HG03457 (cell line): Measurements from ENCODE around the gene COL18A1.

ENCODE experiments used
- ATAC-seq: cut with Tn5 transposase; IDR thresholded peaks from one replicate; pipeline ENCODE4 v1.9.1; 2021; ENCODE audit warnings: moderate number of reproducible peaks; ENCODE audit not compliant: unreplicated experiment

COL18A1 gene

GRCh38 chr21:45451771-45452182, 46.8 kb downstream of the COL18A1 start:
- ATAC-seq = no peak

- ATAC-seq = no peak
Measured at GRCh38 chr21:45452696-45453307, 47.8 kb downstream of the COL18A1 start.

- ATAC-seq = no peak
Measured at GRCh38 chr21:45453308-45453950, 48.5 kb downstream of the COL18A1 start.

DNA sequence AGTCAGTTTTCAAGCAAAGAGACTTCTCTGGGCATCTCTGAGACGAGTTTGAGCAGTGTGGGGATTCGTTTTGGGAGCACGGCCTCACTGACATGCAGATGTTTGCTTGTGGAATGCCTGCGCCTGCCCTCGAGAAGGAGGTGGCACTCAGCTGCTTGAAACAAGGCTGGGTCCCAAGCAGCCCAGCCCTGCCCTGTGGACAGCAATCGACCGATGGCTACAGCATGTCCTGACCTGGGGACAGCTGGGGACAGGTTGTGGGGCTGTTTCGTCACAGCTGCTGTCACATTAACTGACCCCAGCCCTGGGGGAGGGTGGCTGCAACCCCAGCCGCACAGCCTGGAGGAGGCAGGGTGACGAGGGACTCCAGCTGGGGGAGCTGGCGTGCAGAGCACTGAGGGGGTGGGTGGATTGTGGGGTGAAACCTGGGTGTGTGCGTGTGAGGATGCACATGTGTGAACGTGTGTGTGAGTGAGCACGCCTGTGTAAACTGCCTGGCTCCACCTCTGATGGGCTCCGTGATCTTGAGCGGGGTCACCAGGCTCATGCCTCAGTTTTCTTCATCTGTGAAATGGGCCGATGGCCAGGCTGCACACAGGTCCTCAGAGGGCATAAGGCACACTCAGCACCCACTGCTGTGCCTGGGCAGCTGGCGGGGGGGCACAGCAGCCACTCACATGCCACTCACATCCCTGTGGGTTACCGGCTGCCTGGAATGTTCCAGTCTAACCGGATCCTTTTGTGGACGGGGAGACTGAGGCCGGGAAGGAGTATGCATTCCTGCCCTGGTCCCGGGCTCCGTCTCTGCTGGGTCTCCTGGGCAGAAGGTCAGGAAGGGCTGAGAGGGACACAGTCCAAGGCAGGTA, 49.3 kb downstream of the COL18A1 start:
- no peak for ATAC-seq

DNA sequence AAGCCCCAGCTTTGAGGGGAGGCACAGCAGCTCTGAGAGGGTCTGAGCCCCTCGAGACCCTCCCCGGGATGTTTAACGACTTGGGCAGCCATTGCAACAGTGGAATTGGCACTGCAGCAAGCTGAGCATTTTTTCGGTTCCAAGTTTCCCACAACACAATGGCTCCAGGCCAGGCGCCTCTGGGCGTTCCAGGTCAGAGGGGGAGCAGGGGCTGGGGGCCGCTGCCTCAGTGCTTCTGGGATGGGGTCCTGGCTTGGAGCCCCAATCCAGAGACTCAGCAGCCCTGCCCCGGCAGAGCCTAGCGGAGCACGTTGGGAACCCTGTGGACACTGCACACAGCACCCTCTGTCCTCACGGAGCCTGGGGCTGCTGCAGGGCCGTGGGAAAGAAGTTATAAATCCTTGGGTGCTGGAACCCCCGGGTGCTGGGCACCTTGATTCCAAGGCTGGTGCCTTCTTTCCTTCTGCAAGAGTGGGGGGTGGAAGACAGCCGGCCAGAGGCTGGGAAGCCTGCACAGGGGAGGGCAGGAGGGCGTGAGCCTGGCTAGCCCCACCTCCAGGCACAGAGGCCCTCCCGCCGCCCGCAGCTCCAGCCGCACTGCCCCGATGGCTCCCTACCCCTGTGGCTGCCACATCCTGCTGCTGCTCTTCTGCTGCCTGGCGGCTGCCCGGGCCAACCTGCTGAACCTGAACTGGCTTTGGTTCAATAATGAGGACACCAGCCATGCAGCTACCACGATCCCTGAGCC, 50.1 kb downstream of the COL18A1 start:
- ATAC-seq = no peak

GRCh38 chr21:45455674-45456583, 51.0 kb downstream of the COL18A1 start:
- no peak for ATAC-seq

DNA sequence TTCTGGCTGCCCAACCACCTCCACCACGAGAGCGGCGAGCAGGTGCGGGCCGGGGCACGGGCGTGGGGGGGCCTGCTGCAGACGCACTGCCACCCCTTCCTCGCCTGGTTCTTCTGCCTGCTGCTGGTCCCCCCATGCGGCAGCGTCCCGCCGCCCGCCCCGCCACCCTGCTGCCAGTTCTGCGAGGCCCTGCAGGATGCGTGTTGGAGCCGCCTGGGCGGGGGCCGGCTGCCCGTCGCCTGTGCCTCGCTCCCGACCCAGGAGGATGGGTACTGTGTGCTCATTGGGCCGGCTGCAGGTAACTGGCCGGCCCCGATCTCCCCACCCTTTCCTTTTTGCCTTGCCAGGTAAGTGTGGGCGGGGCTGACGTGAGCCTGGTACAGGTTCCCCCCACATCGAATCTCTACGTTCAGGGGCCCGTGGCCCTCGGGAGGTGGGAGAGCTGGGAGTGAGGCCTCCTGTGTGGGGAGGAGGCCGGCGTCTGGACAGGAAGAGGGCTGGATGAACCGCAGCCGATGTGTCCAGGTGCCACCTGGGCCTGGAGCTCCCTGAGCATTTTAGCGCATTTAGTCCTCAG, 51.7 kb downstream of the COL18A1 start:
- no peak for ATAC-seq

DNA sequence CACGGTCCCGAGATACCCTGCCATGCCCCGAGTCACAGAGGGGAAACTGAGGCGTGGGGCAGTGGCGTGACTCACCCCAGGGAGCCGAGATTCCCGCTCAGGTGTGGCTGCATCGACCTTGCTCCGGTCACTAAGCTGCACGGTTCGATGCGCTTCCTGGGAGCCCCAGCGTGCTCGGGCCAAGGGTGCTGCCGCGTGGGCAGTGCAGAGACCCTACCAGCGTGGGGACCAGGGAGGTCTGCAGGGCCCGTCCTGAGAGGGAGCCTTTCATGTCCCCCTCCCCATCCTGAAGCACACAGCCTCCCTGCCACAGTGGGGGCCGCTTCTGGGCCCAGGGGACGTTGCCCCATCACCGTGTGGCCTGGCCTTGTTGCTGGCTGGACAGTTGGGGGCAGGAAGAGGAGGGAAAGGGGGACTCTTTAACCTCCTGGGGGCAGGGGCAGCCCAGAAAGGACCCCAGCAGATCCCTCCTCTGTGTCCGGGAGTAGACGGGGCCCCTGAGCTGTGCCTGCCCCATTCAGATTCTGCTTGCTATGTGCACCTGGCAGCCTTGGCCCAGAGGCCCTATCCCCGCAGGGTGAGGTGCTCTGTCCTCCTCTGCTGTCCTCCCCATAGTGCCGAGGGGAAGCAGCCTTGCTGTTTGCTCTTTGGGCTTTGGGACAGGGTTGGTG, 52.3 kb downstream of the COL18A1 start:
- ATAC-seq = no peak

DNA sequence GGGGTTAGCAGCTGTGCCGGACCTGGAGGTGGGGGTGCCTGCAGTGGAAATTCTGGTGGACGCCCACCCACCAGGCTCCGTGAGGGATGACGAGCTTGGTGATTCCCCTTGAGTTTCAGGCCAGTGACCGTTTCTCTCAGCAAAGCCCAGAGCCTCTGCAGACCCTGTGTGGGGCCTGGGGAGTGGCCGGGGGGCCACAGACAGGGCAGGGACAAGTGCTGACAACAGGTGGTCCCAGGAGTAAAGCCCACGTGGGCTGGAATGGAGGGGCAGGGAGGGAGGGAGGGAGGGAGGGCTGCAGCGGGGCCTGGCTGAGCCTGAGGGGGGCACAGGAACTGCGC, 52.8 kb downstream of the COL18A1 start:
- ATAC-seq = no peak

DNA sequence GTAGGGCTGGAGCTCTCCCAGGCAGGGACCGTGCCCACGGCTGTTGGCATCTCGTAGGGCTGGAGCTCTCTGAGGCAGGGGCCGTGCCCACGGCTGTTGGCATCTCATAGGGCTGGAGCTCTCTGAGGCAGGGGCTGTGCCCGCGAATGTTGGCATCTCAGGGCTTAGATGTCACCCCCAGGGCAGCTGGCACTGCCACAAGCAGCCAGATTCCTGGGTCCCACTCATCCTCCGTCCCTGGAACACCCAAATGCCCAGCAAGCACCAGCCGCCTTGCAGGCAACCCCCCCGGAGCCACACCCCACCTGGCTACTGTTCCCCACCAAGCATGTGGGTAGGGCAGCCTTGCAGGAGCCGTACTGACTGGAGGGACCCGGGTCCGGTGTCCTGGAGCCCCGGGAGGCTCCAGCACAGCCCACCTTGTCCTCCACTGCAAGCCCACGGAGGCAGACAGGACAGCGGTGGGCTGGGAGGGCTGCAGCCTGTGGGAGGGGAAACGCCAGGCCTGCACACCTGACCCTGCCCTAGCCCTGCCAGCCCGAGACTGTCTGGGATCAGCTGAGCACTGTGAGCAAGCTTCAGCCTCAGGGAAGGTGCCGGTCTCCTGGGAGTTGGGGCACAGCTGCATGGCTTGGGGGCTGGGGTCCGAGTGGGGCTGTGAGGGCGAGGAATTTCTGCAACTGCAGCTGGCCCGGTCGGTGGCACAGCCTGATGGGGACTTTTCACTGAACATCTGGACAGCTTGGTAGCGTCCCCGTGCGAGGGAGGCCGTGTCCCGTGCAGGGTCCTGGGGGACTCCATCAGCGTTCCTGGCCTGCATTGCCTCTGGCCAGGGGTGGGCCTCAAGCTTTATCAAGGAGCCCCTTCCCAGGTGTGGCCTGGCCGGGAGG, 53.6 kb downstream of the COL18A1 start:
- ATAC-seq = no peak

GRCh38 chr21:45459171-45460010, 54.4 kb downstream of the COL18A1 start:
- ATAC-seq = no peak

GRCh38 chr21:45460011-45460565, 55.1 kb downstream of the COL18A1 start:
- ATAC-seq = no peak

- no peak for ATAC-seq
Measured at GRCh38 chr21:45460611-45461368, 55.8 kb downstream of the COL18A1 start.

GRCh38 chr21:45461369-45461750, 56.4 kb downstream of the COL18A1 start:
- no peak for ATAC-seq

DNA sequence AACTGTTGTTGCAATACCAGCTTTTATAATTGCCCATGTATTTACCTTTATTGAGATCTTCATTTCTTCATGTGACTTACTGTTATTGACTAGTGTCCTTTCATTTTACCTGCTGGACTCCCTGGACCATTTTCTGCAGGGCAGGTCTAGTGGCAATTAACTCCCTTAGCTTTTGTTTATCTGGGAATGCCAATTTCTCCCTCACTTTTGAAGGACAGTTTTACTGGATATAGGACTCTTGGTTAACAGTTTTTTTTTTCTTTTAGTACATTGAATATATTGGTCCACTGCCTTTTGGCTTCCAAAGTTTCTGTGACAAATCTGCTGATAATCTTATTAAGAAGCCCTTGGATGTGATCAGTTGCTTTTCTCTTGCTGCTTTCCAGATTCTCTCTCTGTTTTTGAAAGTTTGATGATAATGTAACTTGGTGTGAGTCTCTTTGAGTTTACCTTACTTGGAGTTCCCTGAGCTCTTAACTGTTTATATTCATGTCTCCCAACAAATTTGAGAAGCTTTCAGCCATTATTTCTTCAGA, 56.9 kb downstream of the COL18A1 start:
- no peak for ATAC-seq

DNA sequence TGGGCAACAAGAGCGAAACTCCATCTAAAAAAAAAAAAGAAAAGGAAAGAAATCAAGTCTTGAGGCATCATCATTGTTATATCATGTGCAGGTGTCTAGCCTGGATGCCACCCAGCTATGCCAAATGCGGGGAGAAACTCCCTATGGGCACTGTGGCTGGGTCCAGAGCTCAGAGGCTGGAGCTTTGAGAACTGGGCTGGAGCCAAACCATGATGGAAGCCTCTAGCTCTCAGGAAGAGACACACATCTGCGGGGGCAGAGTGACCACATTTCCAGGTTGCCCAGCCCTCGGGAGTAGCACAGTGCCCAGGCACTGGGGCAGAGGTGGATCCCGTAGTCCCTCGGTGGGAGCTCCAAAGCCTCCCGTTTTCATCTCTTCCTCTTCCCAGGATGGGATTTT, 58.9 kb downstream of the COL18A1 start:
- no peak for ATAC-seq
